SK-N-SH treated with all-trans-retinoic acid at 6 μM for 48 hours (cell line): ENCODE data around the gene PDE4B.

Source experiments
- ATAC-seq: fragments of 200-7000 bp; cut with Tn5 transposase; 3 replicates; pipeline ENCODE4 v1.9.1; 2020; ENCODE audit warnings: mild to moderate bottlenecking, moderate library complexity
- ARNTL ChIP-seq: fragments of 450-650 bp; formaldehyde crosslinking; IDR thresholded peaks from 2 replicates; pipeline ENCODE4 v1.5.0; 2020; ENCODE audit warnings: low read depth, mild to moderate bottlenecking, moderate library complexity, borderline replicate concordance
- CSDC2 ChIP-seq: fragments of 250-450 bp; sonication (Bioruptor Pico); IDR thresholded peaks from 2 replicates; pipeline ENCODE4 v1.5.0; 2020; ENCODE audit warnings: mild to moderate bottlenecking, moderate library complexity
- ESRRG ChIP-seq: fragments of 250-450 bp; sonication (Bioruptor Pico); IDR thresholded peaks from 2 replicates; pipeline ENCODE4 v1.6.1; 2021; ENCODE audit warnings: mild to moderate bottlenecking
- GLIS3 ChIP-seq: fragments of 250-450 bp; sonication (Bioruptor Pico); IDR thresholded peaks from 2 replicates; pipeline ENCODE4 v1.5.0; 2020; ENCODE audit warnings: mild to moderate bottlenecking, moderate library complexity
- ISL1 ChIP-seq: fragments of 250-450 bp; sonication (Bioruptor Pico); IDR thresholded peaks from 2 replicates; pipeline ENCODE4 v2.1.2; 2022; ENCODE audit warnings: mild to moderate bottlenecking, moderate library complexity
- OSR1 ChIP-seq: fragments of 250-450 bp; sonication (Bioruptor Pico); IDR thresholded peaks from 2 replicates; pipeline ENCODE4 v1.8.0; 2022; ENCODE audit warnings: moderate library complexity, mild to moderate bottlenecking, inconsistent platforms
- PATZ1 ChIP-seq: fragments of 250-450 bp; sonication (Bioruptor Pico); IDR thresholded peaks from 2 replicates; pipeline ENCODE4 v1.8.0; 2020; ENCODE audit warnings: mild to moderate bottlenecking, moderate library complexity, borderline replicate concordance
- PPARA ChIP-seq: fragments of 250-450 bp; sonication (Bioruptor Pico); IDR thresholded peaks from 2 replicates; pipeline ENCODE4 v1.5.0; 2020; ENCODE audit warnings: mild to moderate bottlenecking, borderline replicate concordance
- RARB ChIP-seq: fragments of 250-450 bp; sonication (Bioruptor Pico); IDR thresholded peaks from 2 replicates; pipeline ENCODE4 v1.8.0; 2021; ENCODE audit warnings: mild to moderate bottlenecking, moderate library complexity
- SNAI2 ChIP-seq: fragments of 250-450 bp; sonication (Bioruptor Pico); IDR thresholded peaks from 2 replicates; pipeline ENCODE4 v1.5.0; 2020; ENCODE audit warnings: mild to moderate bottlenecking, moderate library complexity
- TCF4 ChIP-seq: fragments of 250-450 bp; sonication (Bioruptor Pico); IDR thresholded peaks from 2 replicates; pipeline ENCODE4 v1.8.0; 2021; ENCODE audit warnings: mild to moderate bottlenecking, moderate library complexity, borderline replicate concordance
- TOX ChIP-seq: fragments of 250-450 bp; sonication (Bioruptor Pico); IDR thresholded peaks from 2 replicates; pipeline ENCODE4 v1.8.0; 2021; ENCODE audit warnings: mild to moderate bottlenecking, moderate library complexity, borderline replicate concordance
- TSHZ2 ChIP-seq: fragments of 250-450 bp; sonication (Bioruptor Pico); IDR thresholded peaks from 2 replicates; pipeline ENCODE4 v1.5.0; 2020; ENCODE audit warnings: mild to moderate bottlenecking, moderate library complexity
- ZC3H10 ChIP-seq: fragments of 250-450 bp; sonication (Bioruptor Pico); IDR thresholded peaks from 2 replicates; pipeline ENCODE4 v1.5.1; 2021; ENCODE audit warnings: mild to moderate bottlenecking, moderate library complexity
- ZFP3 ChIP-seq: fragments of 250-450 bp; sonication (Bioruptor Pico); IDR thresholded peaks from 2 replicates; pipeline ENCODE4 v1.5.0; 2020; ENCODE audit warnings: mild to moderate bottlenecking, moderate library complexity
- ZNF565 ChIP-seq: fragments of 450-650 bp; formaldehyde crosslinking; conservative IDR thresholded peaks from 2 replicates; pipeline ENCODE4 v1.5.0; 2020; ENCODE audit warnings: low read depth, mild to moderate bottlenecking, moderate library complexity
- ZNF70 ChIP-seq: fragments of 450-650 bp; formaldehyde crosslinking; IDR thresholded peaks from 2 replicates; pipeline ENCODE4 v1.5.0; 2020; ENCODE audit warnings: mild to moderate bottlenecking, moderate library complexity
- ZNF8 ChIP-seq: fragments of 450-650 bp; formaldehyde crosslinking; IDR thresholded peaks from 2 replicates; pipeline ENCODE4 v1.5.0; 2020; ENCODE audit warnings: mild to moderate bottlenecking, moderate library complexity
- TF ChIP-seq, protein P1 (sequence below): fragments of 250-450 bp; sonication (Bioruptor Pico); IDR thresholded peaks from 2 replicates; pipeline ENCODE4 v1.5.1; 2021; ENCODE audit warnings: mild to moderate bottlenecking, moderate library complexity
- TF ChIP-seq, protein P2 (sequence below): fragments of 250-450 bp; sonication (Bioruptor Pico); IDR thresholded peaks from 2 replicates; pipeline ENCODE4 v1.8.0; 2021; ENCODE audit warnings: low read depth, mild to moderate bottlenecking, moderate library complexity, borderline replicate concordance

PDE4B gene

GRCh38 chr1:65983500-65983899 lies 190.8 kb downstream of the PDE4B start:
- ATAC-seq, result no peak
- TF ChIP-seq TOX (CRISPR knock-in tag) (no peak), ISL1 (CRISPR knock-in tag) (no peak), CSDC2 (CRISPR knock-in tag) (no peak), RARB (no peak), GLIS3 (no peak)

GRCh38 chr1:65985393-65986066 lies 192.8 kb downstream of the PDE4B start:
- no peak for TF ChIP-seq TOX (CRISPR knock-in tag)
- TF ChIP-seq RARB, result no peak
- peak; percentile 53; the same call in 1 of the 2 replicates for TF ChIP-seq ISL1 (CRISPR knock-in tag)
- no peak for ATAC-seq

DNA sequence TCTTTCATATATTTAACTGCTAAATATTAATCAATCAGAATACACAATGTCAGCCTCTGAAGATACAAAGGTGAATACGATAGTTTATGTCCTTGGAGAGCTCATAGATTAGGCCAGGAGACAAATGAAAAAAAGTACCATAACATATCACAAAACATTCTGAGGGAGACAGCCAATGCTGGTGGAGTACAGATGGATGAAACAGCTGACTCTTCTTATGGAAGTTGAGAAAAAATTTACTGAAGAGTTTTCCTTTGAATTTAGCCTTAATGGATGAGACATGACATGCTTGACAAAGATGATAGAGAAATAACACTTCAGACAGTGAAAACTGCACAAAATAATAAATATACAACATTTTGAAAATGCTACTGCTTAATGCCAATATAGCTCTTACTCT lies 193.5 kb downstream of the PDE4B start:
- TF ChIP-seq ZC3H10 (CRISPR knock-in tag) (no peak), ZFP3 (no peak), ZNF8 (CRISPR knock-in tag) (no peak)

DNA sequence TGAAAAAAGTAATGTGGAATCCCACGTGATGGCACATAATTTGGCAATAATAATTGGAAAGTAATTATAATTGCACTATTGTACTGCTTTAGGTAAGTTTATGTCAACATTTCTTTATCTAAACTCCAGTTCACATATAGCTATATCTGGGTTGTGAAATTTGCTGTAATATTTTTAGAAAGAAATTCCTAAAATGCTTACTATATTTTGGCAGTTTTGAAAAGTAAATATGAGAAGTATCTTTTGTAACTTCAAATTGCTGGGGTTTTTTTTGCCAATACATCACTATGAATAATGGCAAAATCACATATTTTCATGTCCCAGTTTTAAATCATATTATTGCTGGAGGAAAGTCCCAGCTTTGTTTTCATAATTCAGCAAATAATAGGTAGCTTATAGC lies 197.5 kb downstream of the PDE4B start:
- TF ChIP-seq CSDC2 (CRISPR knock-in tag), result no peak
- TF ChIP-seq ESRRG (CRISPR knock-in tag), result no peak
- TF ChIP-seq ZC3H10 (CRISPR knock-in tag), result no peak
- TF ChIP-seq ISL1 (CRISPR knock-in tag), result no peak
- no peak for TF ChIP-seq RARB
- no peak for TF ChIP-seq PATZ1 (CRISPR knock-in tag)
- TF ChIP-seq ARNTL (CRISPR knock-in tag), result no peak
- TF ChIP-seq ZNF8 (CRISPR knock-in tag), result no peak
- TF ChIP-seq, protein P1, sequence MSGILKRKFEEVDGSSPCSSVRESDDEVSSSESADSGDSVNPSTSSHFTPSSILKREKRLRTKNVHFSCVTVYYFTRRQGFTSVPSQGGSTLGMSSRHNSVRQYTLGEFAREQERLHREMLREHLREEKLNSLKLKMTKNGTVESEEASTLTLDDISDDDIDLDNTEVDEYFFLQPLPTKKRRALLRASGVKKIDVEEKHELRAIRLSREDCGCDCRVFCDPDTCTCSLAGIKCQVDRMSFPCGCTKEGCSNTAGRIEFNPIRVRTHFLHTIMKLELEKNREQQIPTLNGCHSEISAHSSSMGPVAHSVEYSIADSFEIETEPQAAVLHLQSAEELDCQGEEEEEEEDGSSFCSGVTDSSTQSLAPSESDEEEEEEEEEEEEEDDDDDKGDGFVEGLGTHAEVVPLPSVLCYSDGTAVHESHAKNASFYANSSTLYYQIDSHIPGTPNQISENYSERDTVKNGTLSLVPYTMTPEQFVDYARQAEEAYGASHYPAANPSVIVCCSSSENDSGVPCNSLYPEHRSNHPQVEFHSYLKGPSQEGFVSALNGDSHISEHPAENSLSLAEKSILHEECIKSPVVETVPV, result no peak
- TF ChIP-seq ZNF70 (CRISPR knock-in tag), result no peak
- TF ChIP-seq TCF4, result no peak
- no peak for TF ChIP-seq TOX (CRISPR knock-in tag)
- TF ChIP-seq ZNF565, result no peak
- no peak for TF ChIP-seq GLIS3
- no peak for ATAC-seq

More for the DNA sequence above, 193.5 kb downstream of the PDE4B start:
- ATAC-seq, result no peak

DNA sequence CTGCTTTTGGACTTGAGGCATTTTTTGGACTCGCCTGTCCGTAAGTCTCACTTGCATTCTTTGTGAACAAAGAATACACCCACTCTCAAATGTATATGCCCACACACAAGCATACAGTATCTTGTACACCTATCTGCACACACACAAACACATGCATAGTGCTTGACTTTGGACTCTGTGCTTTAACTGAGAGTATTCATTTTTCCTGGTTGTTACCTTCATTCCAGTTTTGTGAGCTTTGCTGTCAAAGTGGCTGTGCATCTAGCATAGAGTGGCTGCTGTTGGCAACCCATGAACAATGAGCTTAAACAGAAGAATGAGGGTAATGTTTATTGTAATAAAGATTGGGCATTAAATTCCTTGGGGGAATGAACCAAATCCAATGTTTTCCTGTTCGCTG lies 199.0 kb downstream of the PDE4B start:
- TF ChIP-seq ZC3H10 (CRISPR knock-in tag), result no peak
- 0 out of 3 replicates have a peak, but pooled peaks have one; percentile 7 for ATAC-seq

GRCh38 chr1:65992165-65992821 lies 199.6 kb downstream of the PDE4B start:
- ATAC-seq, result peak; percentile 90
- no peak for TF ChIP-seq ZNF8 (CRISPR knock-in tag)
- TF ChIP-seq ISL1 (CRISPR knock-in tag), result no peak
- no peak for TF ChIP-seq TSHZ2 (CRISPR knock-in tag)
- no peak for TF ChIP-seq ZNF70 (CRISPR knock-in tag)
- TF ChIP-seq PATZ1 (CRISPR knock-in tag), result no peak
- no peak for TF ChIP-seq PPARA (CRISPR knock-in tag)
- TF ChIP-seq CSDC2 (CRISPR knock-in tag), result no peak
- TF ChIP-seq ESRRG (CRISPR knock-in tag), result no peak
- no peak for TF ChIP-seq ZFP3
- no peak for TF ChIP-seq OSR1 (CRISPR knock-in tag)
- TF ChIP-seq, protein P2, sequence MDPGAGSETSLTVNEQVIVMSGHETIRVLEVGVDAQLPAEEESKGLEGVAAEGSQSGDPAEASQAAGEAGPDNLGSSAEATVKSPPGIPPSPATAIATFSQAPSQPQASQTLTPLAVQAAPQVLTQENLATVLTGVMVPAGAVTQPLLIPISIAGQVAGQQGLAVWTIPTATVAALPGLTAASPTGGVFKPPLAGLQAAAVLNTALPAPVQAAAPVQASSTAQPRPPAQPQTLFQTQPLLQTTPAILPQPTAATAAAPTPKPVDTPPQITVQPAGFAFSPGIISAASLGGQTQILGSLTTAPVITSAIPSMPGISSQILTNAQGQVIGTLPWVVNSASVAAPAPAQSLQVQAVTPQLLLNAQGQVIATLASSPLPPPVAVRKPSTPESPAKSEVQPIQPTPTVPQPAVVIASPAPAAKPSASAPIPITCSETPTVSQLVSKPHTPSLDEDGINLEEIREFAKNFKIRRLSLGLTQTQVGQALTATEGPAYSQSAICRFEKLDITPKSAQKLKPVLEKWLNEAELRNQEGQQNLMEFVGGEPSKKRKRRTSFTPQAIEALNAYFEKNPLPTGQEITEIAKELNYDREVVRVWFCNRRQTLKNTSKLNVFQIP, result no peak
- no peak for TF ChIP-seq TOX (CRISPR knock-in tag)
- no peak for TF ChIP-seq SNAI2 (CRISPR knock-in tag)
- no peak for TF ChIP-seq ARNTL (CRISPR knock-in tag)
